Mesenchymal stem cell (in vitro differentiated cells and primary cell): Measurements from ENCODE around the gene TWIST1.

Experiments used
- DNase-seq: peaks from one replicate; pipeline ENCODE4 v3.0.0-alpha.2; 2013
- H2AFZ ChIP-seq: one replicate; pipeline ENCODE4 v1.6.1; 2013; ENCODE audit warnings: low read depth, mild to moderate bottlenecking, control low read depth, inconsistent platforms, low read length, moderate library complexity
- H2AK5ac ChIP-seq: 2 replicates; pipeline ENCODE4 v1.6.1; 2013; ENCODE audit warnings: low read length, moderate library complexity, mild to moderate bottlenecking, inconsistent platforms; ENCODE audit not compliant: severe bottlenecking
- H2BK120ac ChIP-seq: one replicate; pipeline ENCODE4 v1.6.1; 2013; ENCODE audit warnings: low read depth, mild to moderate bottlenecking, inconsistent platforms, low read length, moderate library complexity
- H2BK12ac ChIP-seq, 2 experiments: one replicate each; pipeline ENCODE4 v1.6.1; 2013; ENCODE audit warnings: inconsistent platforms in 2 of 2, low read length in 2 of 2, mild to moderate bottlenecking in 2 of 2, moderate library complexity in 2 of 2, control low read depth in 1 of 2
- H2BK15ac ChIP-seq: one replicate; pipeline ENCODE4 v1.6.1; 2013; ENCODE audit warnings: mild to moderate bottlenecking, low read depth, inconsistent platforms; ENCODE audit not compliant: poor library complexity, severe bottlenecking
- H2BK5ac ChIP-seq: 2 replicates; pipeline ENCODE4 v1.6.1; 2013; ENCODE audit warnings: low read depth, mild to moderate bottlenecking, low read length, control low read depth, inconsistent platforms; ENCODE audit not compliant: poor library complexity, severe bottlenecking
- H3K14ac ChIP-seq, 2 experiments: one replicate each; pipeline ENCODE4 v1.6.1; 2013; ENCODE audit warnings: inconsistent platforms in 2 of 2, low read length in 2 of 2, control low read depth in 1 of 2, mild to moderate bottlenecking in 1 of 2, moderate library complexity in 1 of 2
- H3K18ac ChIP-seq, 2 experiments: one replicate each; pipeline ENCODE4 v1.6.1; 2013; ENCODE audit warnings: inconsistent platforms in 2 of 2, low read length in 2 of 2, control low read depth in 1 of 2, low read depth in 1 of 2, mild to moderate bottlenecking in 1 of 2
- H3K23ac ChIP-seq, 2 experiments: one replicate each; pipeline ENCODE4 v1.6.1; 2013; ENCODE audit warnings: inconsistent platforms in 2 of 2, low read length in 2 of 2, mild to moderate bottlenecking in 2 of 2, moderate library complexity in 2 of 2, control low read depth in 1 of 2
- H3K27ac ChIP-seq: 2 replicates; pipeline ENCODE4 v1.5.1; 2013; ENCODE audit warnings: mild to moderate bottlenecking, moderate library complexity, low read length, control low read depth, inconsistent platforms; ENCODE audit not compliant: poor library complexity, severe bottlenecking
- H3K27me3 ChIP-seq, 2 experiments: 2 replicates each; pipeline versions ENCODE4 v1.6.1 to v1.7.0; 2013; ENCODE audit warnings: low read length in 2 of 2, mild to moderate bottlenecking in 2 of 2, moderate library complexity in 2 of 2, control low read depth in 1 of 2, inconsistent platforms in 1 of 2; ENCODE audit not compliant: control insufficient read depth in 1 of 2, insufficient read depth in 1 of 2
- H3K36me3 ChIP-seq, 2 experiments: 2 replicates each; pipeline versions ENCODE4 v1.6.1 to v1.7.0; 2013; ENCODE audit warnings: low read length in 2 of 2, control low read depth in 1 of 2, inconsistent platforms in 1 of 2, low read depth in 1 of 2, mild to moderate bottlenecking in 1 of 2; ENCODE audit not compliant: insufficient read depth in 2 of 2, control insufficient read depth in 1 of 2
- H3K4ac ChIP-seq, 2 experiments: one replicate each; pipeline ENCODE4 v1.6.1; 2013; ENCODE audit warnings: inconsistent platforms in 2 of 2, low read length in 2 of 2, mild to moderate bottlenecking in 2 of 2, moderate library complexity in 2 of 2, control low read depth in 1 of 2, low read depth in 1 of 2
- H3K4me1 ChIP-seq: 2 replicates; pipeline ENCODE4 v1.6.1; 2013; ENCODE audit warnings: low read depth, low read length, control low read depth; ENCODE audit not compliant: control insufficient read depth, insufficient read depth
- H3K4me2 ChIP-seq: 2 replicates; pipeline ENCODE4 v1.6.1; 2013; ENCODE audit warnings: low read length, mild to moderate bottlenecking, inconsistent platforms; ENCODE audit not compliant: poor library complexity, severe bottlenecking
- H3K4me3 ChIP-seq, 2 experiments: 2 replicates each; pipeline versions ENCODE4 v1.5.1 to v1.7.0; 2013; ENCODE audit warnings: low read length in 2 of 2, mild to moderate bottlenecking in 2 of 2, control low read depth in 1 of 2, low read depth in 1 of 2; ENCODE audit not compliant: insufficient read depth in 1 of 2
- H3K79me1 ChIP-seq: replicated peaks from 2 replicates; pipeline ENCODE4 v1.6.1; 2013; ENCODE audit warnings: mild to moderate bottlenecking, control low read depth, low read length, inconsistent platforms; ENCODE audit not compliant: poor library complexity, severe bottlenecking
- H3K9ac ChIP-seq: 2 replicates; pipeline ENCODE4 v1.7.0; 2013; ENCODE audit warnings: mild to moderate bottlenecking, low read length, moderate library complexity
- H3K9me3 ChIP-seq: 2 replicates; pipeline ENCODE4 v1.7.0; 2013; ENCODE audit warnings: mild to moderate bottlenecking, low read length; ENCODE audit not compliant: control insufficient read depth
- H4K8ac ChIP-seq: one replicate; pipeline ENCODE4 v1.6.1; 2013; ENCODE audit warnings: inconsistent platforms, mild to moderate bottlenecking, low read length, moderate library complexity
- H4K91ac ChIP-seq: one replicate; pipeline ENCODE4 v1.6.1; 2013; ENCODE audit warnings: mild to moderate bottlenecking, low read length, inconsistent platforms
- WGBS: methylation state at CpG from one replicate; pipeline ENCODE4 v1.1.7; 2013; ENCODE audit warnings: mixed read lengths; 5-methylcytosine and 5-hydroxymethylcytosine counted together

TWIST1 gene

GRCh38 chr7:19116121-19117090 is 1.0 kb downstream of the TWIST1 start:
- WGBS, result under 1% methylated on average over 55 of the region's 70 CpGs

GRCh38 chr7:19114551-19114855 is 2.9 kb downstream of the TWIST1 start:
- Histone ChIP-seq H3K4me2 (peak overlapping the region; percentile 22), H3K27me3 (no peaks in the 10 kb centered on the region), H3K27ac (no peak overlapping the region), H3K9ac (peak overlapping the region; percentile 99), H3K9me3 (no peaks in the 10 kb centered on the region), H3K23ac (no peak overlapping the region), H3K14ac (no peak overlapping the region), H3K18ac (no peak overlapping the region), H3K4ac (no peak overlapping the region), H4K8ac (no peak overlapping the region), H2AFZ (no peak overlapping the region), H4K91ac (no peak overlapping the region), H2BK5ac (no peak overlapping the region), H2BK12ac (no peak overlapping the region), H2BK15ac (no peak overlapping the region), H3K4me3 (peak overlapping the region in 1 of 2 experiments; percentile 99), H2BK120ac (no peak overlapping the region), H3K79me1 (peaks cover 14% of the 10 kb centered on the region), H2AK5ac (no peak overlapping the region), H3K36me3 (peaks cover 0 to 2% of the 10 kb centered on the region in 2 experiments), H3K4me1 (peaks cover 20% of the 10 kb centered on the region)
- WGBS, result 0% methylated on average over 1 of the region's 2 CpGs
- peak; percentile 37 for DNase-seq

More at GRCh38 chr7:19116121-19117090, 1.0 kb downstream of the TWIST1 start:
- H3K4ac ChIP-seq, result peak overlapping the region; percentile 51 to 67
- peak overlapping the region; percentile 93 for H3K4me2 ChIP-seq
- H4K8ac ChIP-seq, result peak overlapping the region; percentile 93
- peaks cover 10% of the 10 kb centered on the region for H3K79me1 ChIP-seq
- H3K14ac ChIP-seq, result peak overlapping the region in 1 of 2 experiments; percentile 98
- peak overlapping the region; percentile 99 for H3K4me3 ChIP-seq
- peak overlapping the region; percentile 64 for H4K91ac ChIP-seq
- H3K9ac ChIP-seq, result peak overlapping the region; percentile 99
- H3K27ac ChIP-seq, result peak overlapping the region; percentile 55
- peak overlapping the region in 1 of 2 experiments; percentile 94 for H2BK12ac ChIP-seq
- H2BK5ac ChIP-seq, result peak overlapping the region; percentile 31
- H3K27me3 ChIP-seq, result no peaks in the 10 kb centered on the region
- peaks cover 18% of the 10 kb centered on the region for H3K4me1 ChIP-seq
- H2BK120ac ChIP-seq, result peak overlapping the region; percentile 27
- peaks cover 0 to 2% of the 10 kb centered on the region in 2 experiments for H3K36me3 ChIP-seq
- H2AK5ac ChIP-seq, result no peak overlapping the region
- H2AFZ ChIP-seq, result peak overlapping the region; percentile 80
- DNase-seq, result peak; percentile 38
- peak overlapping the region; percentile 92 to 96 for H3K18ac ChIP-seq
- peak overlapping the region; percentile 94 for H2BK15ac ChIP-seq
- H3K23ac ChIP-seq, result peak overlapping the region in 1 of 2 experiments; percentile 20
- no peaks in the 10 kb centered on the region for H3K9me3 ChIP-seq

- DNase-seq, result peak; percentile 32
These were observed 3.4 kb downstream of the TWIST1 start for GRCh38 chr7:19113855-19114550.

GRCh38 chr7:19113002-19113350 is 4.5 kb downstream of the TWIST1 start:
- Histone ChIP-seq H3K4ac (no peak overlapping the region), H2AK5ac (no peak overlapping the region), H2BK5ac (no peak overlapping the region), H4K8ac (no peak overlapping the region), H3K9ac (peak overlapping the region; percentile 99), H3K9me3 (no peaks in the 10 kb centered on the region), H2AFZ (no peak overlapping the region), H3K27ac (no peak overlapping the region), H3K23ac (no peak overlapping the region), H2BK15ac (no peak overlapping the region), H3K18ac (no peak overlapping the region), H3K4me2 (peak overlapping the region; percentile 99), H3K27me3 (no peaks in the 10 kb centered on the region), H2BK12ac (no peak overlapping the region), H3K79me1 (peaks cover 14% of the 10 kb centered on the region), H3K4me3 (peak overlapping the region in 1 of 2 experiments; percentile 99), H3K4me1 (peaks cover 15% of the 10 kb centered on the region), H3K14ac (no peak overlapping the region), H3K36me3 (peaks cover 0 to 2% of the 10 kb centered on the region in 2 experiments), H4K91ac (no peak overlapping the region), H2BK120ac (no peak overlapping the region)
- 83% methylated on average over 1 of the region's 4 CpGs for WGBS
- no peak for DNase-seq

More at GRCh38 chr7:19113855-19114550, 3.4 kb downstream of the TWIST1 start:
- H3K14ac ChIP-seq, result no peak overlapping the region
- peaks cover 14% of the 10 kb centered on the region for H3K79me1 ChIP-seq
- H3K27me3 ChIP-seq, result no peaks in the 10 kb centered on the region
- no peak overlapping the region for H2BK12ac ChIP-seq
- H3K9me3 ChIP-seq, result no peaks in the 10 kb centered on the region
- H3K36me3 ChIP-seq, result peaks cover 0 to 2% of the 10 kb centered on the region in 2 experiments
- H3K9ac ChIP-seq, result peak overlapping the region; percentile 99
- H2AK5ac ChIP-seq, result no peak overlapping the region
- peak overlapping the region; percentile 22 for H3K4me2 ChIP-seq
- H3K4me3 ChIP-seq, result peak overlapping the region in 1 of 2 experiments; percentile 99
- H3K4ac ChIP-seq, result no peak overlapping the region
- H2BK15ac ChIP-seq, result no peak overlapping the region
- no peak overlapping the region for H3K27ac ChIP-seq
- H2AFZ ChIP-seq, result no peak overlapping the region
- no peak overlapping the region for H3K23ac ChIP-seq
- H3K4me1 ChIP-seq, result peaks cover 19% of the 10 kb centered on the region
- no peak overlapping the region for H2BK120ac ChIP-seq
- no peak overlapping the region for H3K18ac ChIP-seq
- no peak overlapping the region for H2BK5ac ChIP-seq
- WGBS, result 18% methylated on average over 2 of the region's 3 CpGs
- no peak overlapping the region for H4K91ac ChIP-seq
- no peak overlapping the region for H4K8ac ChIP-seq
